Body of pancreas (tissue), 4 donors: ENCODE data around the gene KERA. TPM values are rescaled to one million over a fixed set of nuclear protein-coding genes. Genes with fewer than 3 reads are reported as not detected.

Experiments used
- ATAC-seq: fragments of 150-250 bp; one replicate; pipeline ENCODE4 v1.9.1; 2016
- DNase-seq, 4 donors: peaks; one replicate each; pipeline ENCODE4 v3.0.0-alpha.2; 2019
- H3K27ac ChIP-seq, 4 donors: fragments of 200-600 bp; sonication (generic); 1 replicate in 3 of 4; 2 replicates in 1 of 4; pipeline versions ENCODE4 v1.5.1 to v1.6.1; 2016 to 2019; ENCODE audit warnings: mild to moderate bottlenecking in 1 of 4, mixed read lengths in 1 of 4, moderate library complexity in 1 of 4
- H3K27me3 ChIP-seq, 2 donors: fragments of 200-600 bp; sonication (generic); one replicate each; pipeline ENCODE4 v1.6.0; 2016; ENCODE audit warnings: mild to moderate bottlenecking in 1 of 2
- H3K36me3 ChIP-seq, 2 donors: fragments of 200-600 bp; sonication (generic); replicated peaks in 1 of 2; 2 replicates each; pipeline ENCODE4 v1.5.1; 2016; ENCODE audit warnings: low read depth in 2 of 2; ENCODE audit not compliant: insufficient read depth in 1 of 2
- H3K4me1 ChIP-seq: fragments of 200-600 bp; sonication (generic); one replicate; pipeline ENCODE4 v1.6.0; 2016
- H3K4me3 ChIP-seq, 2 donors: fragments of 200-600 bp; sonication (generic); 1 replicate in 1 of 2; 2 replicates in 1 of 2; pipeline ENCODE4 v1.5.1; 2016 to 2019
- H3K9me3 ChIP-seq, 3 donors: fragments of 200-600 bp; sonication (generic); 1 replicate in 2 of 3; 2 replicates in 1 of 3; pipeline ENCODE4 v1.5.1; 2016
- CTCF ChIP-seq, 7 experiments: fragments of 450-650 bp in 4 of 7; fragments of 200-600 bp in 3 of 7; sonication (generic) in 3 of 7; IDR thresholded peaks; one replicate each; pipeline ENCODE4 v1.5.1; 2016 to 2019; ENCODE audit warnings: antibody characterized with exemption in 7 of 7
- POLR2A ChIP-seq, 3 donors: fragments of 450-650 bp; IDR thresholded peaks; one replicate each; pipeline ENCODE4 v1.6.1; 2016; ENCODE audit warnings: antibody characterized with exemption in 3 of 3, mild to moderate bottlenecking in 2 of 3
- WGBS, 2 donors: methylation state at CpG; one replicate each; pipeline ENCODE4 v1.1.5; 2017; 5-methylcytosine and 5-hydroxymethylcytosine counted together
- intact Hi-C: fragments of 100-400 bp; cut with DNase I; formaldehyde crosslinking; loops from one replicate; pipeline ENCODE4 v1.15.1; 2023
- total RNA-seq, 2 donors: library from RNA; depleted of rRNA; stranded (reverse); fragments of >200 nt; gene quantifications; one replicate each; pipeline ENCODE4 v1.1.0, GENCODE V29; 2016

The KERA gene
- total RNA-seq, 2 donors from 2014 or later, result not detected

DNA sequence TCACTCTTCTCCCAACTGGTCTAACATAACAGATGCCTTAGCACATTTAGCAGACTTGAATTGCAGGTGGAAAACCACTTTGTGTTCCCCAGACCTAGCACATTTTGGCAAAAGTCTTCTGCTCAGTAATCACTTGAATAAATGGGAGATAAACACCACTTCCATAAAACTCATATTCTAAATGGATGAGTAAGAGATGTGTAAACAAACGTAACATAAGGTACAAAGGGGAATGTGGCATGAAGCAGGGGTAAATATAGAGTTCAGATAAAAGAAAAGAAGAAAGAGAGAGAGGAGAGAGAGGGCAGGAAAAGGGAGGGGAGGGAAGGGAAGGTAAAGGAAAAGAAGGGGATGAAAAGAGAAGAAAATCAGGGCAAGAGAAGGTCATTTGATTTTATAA is 17.0 kb upstream of the KERA start:
- H3K4me3 ChIP-seq, result no peak overlapping the region
- H3K27me3 ChIP-seq, result no peaks in the 10 kb centered on the region
- no peak overlapping the region for H3K27ac ChIP-seq
- H3K4me1 ChIP-seq, result peaks cover 9% of the 10 kb centered on the region
- intact Hi-C loops, result no loop called here
- DNase-seq, result no peak
- no peak for TF ChIP-seq POLR2A (IDR thresholded peaks at IDR 0.05)
- TF ChIP-seq CTCF (IDR thresholded peaks at IDR 0.05), result no peak
- H3K9me3 ChIP-seq, result no peaks in the 10 kb centered on the region
- ATAC-seq, result no peak
- 43 to 46% methylated on average over 1 of the region's 1 CpG for WGBS, 2 donors
- no peaks in the 10 kb centered on the region for H3K36me3 ChIP-seq

- ATAC-seq, result no peak
- intact Hi-C loops, result no loop called here
- Histone ChIP-seq H3K9me3 (no peaks in the 10 kb centered on the region), H3K4me1 (peaks cover 9% of the 10 kb centered on the region), H3K36me3 (no peaks in the 10 kb centered on the region), H3K27me3 (no peaks in the 10 kb centered on the region), H3K4me3 (no peak overlapping the region), H3K27ac (no peak overlapping the region)
- TF ChIP-seq CTCF (IDR thresholded peaks at IDR 0.05) (no peak), POLR2A (IDR thresholded peaks at IDR 0.05) (no peak)
- WGBS, 2 donors, result 63 to 70% methylated on average over 6 of the region's 6 CpGs
- no peak for DNase-seq
These were observed 16.4 kb upstream of the KERA start for GRCh38 chr12:91074154-91074709.

- H3K9me3 ChIP-seq, result no peaks in the 10 kb centered on the region
These were observed 15.6 kb upstream of the KERA start for GRCh38 chr12:91073426-91073825.

GRCh38 chr12:91072931-91073330 is 15.1 kb upstream of the KERA start:
- WGBS, 2 donors, result 83 to 89% methylated on average over 2 of the region's 2 CpGs
- intact Hi-C loops, result no loop called here
- no peak for DNase-seq
- Histone ChIP-seq H3K36me3 (no peaks in the 10 kb centered on the region), H3K27ac (no peak overlapping the region), H3K27me3 (no peaks in the 10 kb centered on the region), H3K9me3 (no peaks in the 10 kb centered on the region), H3K4me3 (no peak overlapping the region), H3K4me1 (no peaks in the 10 kb centered on the region)
- ATAC-seq, result no peak
- TF ChIP-seq POLR2A (IDR thresholded peaks at IDR 0.05) (no peak), CTCF (IDR thresholded peaks at IDR 0.05) (no peak)

More at GRCh38 chr12:91073426-91073825, 15.6 kb upstream of the KERA start:
- Histone ChIP-seq H3K4me3 (no peak overlapping the region), H3K4me1 (peaks cover 2% of the 10 kb centered on the region), H3K27ac (no peak overlapping the region), H3K36me3 (no peaks in the 10 kb centered on the region), H3K27me3 (no peaks in the 10 kb centered on the region)
- ATAC-seq, result no peak
- DNase-seq, result no peak
- intact Hi-C loops, result no loop called here
- TF ChIP-seq POLR2A (IDR thresholded peaks at IDR 0.05) (no peak), CTCF (IDR thresholded peaks at IDR 0.05) (no peak)

DNA sequence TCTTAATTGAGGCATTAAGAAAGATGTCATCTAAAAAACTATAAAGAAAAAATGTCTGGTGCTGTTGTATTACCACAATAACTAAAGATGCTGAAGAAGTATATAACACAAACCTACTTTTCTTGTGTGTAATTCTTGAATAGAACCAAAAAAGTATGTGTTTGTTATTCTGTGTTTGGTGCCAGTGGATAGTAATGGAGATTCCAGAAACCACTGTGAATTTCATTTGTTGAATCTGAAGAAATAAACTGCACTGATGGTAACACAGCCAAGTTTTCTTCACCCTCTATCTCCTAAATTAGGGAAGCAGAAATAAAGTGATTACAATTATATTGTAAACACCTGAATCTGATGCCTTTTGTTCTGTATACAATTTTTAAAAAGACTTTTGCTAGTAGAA is 13.1 kb upstream of the KERA start:
- TF ChIP-seq CTCF (IDR thresholded peaks at IDR 0.05), result no peak
- no peak for TF ChIP-seq POLR2A (IDR thresholded peaks at IDR 0.05)
- Histone ChIP-seq H3K36me3 (no peaks in the 10 kb centered on the region), H3K9me3 (no peaks in the 10 kb centered on the region), H3K27ac (no peak overlapping the region), H3K27me3 (no peaks in the 10 kb centered on the region), H3K4me1 (no peaks in the 10 kb centered on the region), H3K4me3 (no peak overlapping the region)
- ATAC-seq (no peak), DNase-seq (no peak)
- intact Hi-C loops, result no loop called here
